Stimulated activated CD8-positive, alpha-beta memory T cell treated with anti-CD3 and anti-CD28 coated beads, Interleukin-15, amount 100 ng/mL, for 48 hours (primary cell): ENCODE data around the gene DPP3.
"Not testable (repeated sequence)": the region's sequence is repeated elsewhere in the genome, so short reads cannot be mapped to it uniquely, and the experiment has no call there.

Source experiments
- DNase-seq, 2 donors: peaks; one replicate each; pipeline ENCODE4 v3.0.0-alpha.2; 2020; ENCODE audit warnings: low read depth in 2 of 2

Gene DPP3

DNA sequence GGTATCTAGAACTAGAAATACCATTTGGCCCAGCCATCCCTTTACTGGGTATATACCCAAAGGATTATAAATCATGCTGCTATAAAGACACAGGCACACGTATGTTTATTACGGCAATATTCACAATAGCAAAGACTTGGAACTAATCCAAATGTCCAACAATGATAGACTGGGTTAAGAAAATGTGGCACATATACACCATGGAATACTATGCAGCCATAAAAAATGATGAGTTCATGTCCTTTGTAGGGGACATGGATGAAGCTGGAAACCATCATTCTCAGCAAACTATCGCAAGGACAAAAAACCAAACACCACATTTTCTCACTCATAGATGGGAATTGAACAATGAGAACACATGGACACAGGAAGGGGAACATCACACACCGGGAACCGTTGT lies 16.1 kb upstream of the DPP3 start:
- not testable (repeated sequence) for DNase-seq

DNA sequence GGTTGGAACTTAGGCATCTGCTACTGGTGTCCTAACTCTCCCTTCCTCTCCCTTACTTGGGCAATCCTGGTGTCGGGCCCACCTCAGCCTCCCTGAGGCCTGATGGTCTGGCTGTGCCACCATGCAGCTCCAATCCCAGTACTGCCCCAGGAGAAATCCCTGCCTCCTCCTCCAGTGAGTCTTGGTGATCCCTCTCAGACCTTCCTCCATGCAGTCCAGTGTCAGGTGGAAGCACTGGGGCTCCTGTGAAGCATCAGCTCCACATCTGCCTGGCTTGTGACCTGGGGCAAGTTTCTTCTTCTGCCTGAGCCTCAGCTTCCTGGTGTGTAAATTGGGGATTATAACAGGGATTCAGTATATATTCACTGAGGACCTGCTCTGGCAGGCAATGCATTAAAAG lies 15.3 kb upstream of the DPP3 start:
- no peak for DNase-seq

- DNase-seq: no peak
Observed at GRCh38 chr11:66465373-66466224, 14.6 kb upstream of the DPP3 start.

DNA sequence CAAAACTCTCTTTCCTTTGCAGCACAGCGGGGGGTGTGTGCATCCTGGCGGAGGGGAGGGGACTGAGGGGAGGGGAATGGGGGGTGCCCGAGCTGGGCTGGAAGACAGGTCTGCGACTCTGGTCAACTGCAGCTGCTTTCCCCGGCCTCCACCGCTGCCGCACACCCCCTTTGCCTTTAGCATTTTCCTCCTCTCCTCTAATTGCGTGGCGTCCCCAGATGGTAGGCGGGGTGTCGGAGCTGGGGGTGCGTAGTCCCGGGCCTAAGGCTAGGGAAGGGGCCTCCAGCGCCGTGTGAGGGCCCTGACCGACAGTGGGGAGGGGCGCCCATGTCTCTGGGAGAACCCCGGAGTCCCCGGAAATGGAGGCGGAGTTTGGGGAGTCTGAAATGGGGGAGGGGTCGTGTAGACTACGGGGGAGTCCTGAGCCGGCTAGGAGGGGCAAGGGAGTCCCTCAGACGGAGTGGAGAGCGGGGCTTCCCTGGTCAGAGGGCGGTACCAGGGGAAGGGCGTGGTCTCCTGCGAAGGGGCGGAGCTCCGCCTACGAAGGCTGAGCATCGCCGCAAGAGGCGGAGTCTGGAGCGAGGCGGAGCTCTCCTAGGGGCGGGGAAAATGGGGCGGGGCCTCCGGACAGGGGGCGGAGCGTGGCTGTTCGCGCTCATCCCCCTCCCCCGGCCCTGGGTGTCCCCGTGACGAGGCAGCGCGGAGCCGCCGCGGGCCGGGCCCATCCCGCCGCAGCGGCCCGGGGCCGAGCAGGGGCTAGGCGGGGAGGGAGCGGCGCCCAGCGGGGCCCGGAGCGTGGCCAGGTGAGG lies 13.8 kb upstream of the DPP3 start, which contains the start of gene PELI3:
Gene PELI3, plus strand, starts transcription at position 681 of the 809 bp plus-strand sequence. CDS start 1,224 bp downstream, outside the sequence.
- peak; percentile 80 to 85 for DNase-seq

GRCh38 chr11:66467034-66467659 lies 13.1 kb upstream of the DPP3 start:
- DNase-seq: no peak

GRCh38 chr11:66467756-66468155 lies 12.5 kb upstream of the DPP3 start:
- DNase-seq: no peak

GRCh38 chr11:66468691-66469090 lies 11.5 kb upstream of the DPP3 start:
- DNase-seq: no peak

- DNase-seq: no peak
Observed at GRCh38 chr11:66469441-66469840, 10.8 kb upstream of the DPP3 start.

DNA sequence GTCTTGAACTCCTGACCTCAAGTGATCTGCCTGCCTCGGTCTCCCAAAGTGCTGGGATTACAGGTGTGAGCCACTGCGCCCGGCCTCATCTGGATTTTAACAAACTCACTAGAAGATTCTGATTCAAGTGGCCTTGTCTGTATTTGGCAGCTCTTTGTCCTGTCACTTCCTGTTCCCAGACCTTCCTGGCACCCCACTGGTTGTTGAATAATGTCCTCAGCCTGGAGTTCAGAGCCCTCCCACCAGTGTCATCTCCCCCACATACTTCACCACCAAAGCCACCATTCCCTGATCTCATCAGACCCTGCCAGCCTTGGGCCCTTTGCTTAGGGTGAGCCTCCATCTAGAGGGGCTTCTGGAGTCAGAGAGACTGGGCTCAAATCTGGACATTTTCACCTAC lies 10.2 kb upstream of the DPP3 start:
- DNase-seq: no peak

- no peak for DNase-seq
Observed at GRCh38 chr11:66471142-66471541, 9.1 kb upstream of the DPP3 start.

DNA sequence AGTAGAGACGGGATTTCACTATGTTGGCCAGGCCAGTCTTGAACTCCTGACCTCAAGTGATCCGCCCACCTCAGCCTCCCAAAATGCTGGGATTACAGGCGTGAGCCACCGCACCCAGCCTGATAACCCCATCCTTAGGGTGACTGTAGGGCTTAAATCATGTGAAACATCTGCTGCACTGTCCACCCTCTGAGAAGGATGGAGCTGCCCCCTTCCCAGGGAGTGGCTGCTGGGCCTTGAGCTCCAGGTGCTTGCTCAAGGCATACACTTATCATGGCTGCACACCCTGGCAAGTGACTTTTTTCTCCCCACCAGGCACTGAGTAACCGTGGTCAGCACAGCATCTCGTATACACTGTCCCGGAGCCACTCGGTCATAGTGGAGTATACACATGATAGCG lies 8.2 kb upstream of the DPP3 start:
- DNase-seq: no peak

DNA sequence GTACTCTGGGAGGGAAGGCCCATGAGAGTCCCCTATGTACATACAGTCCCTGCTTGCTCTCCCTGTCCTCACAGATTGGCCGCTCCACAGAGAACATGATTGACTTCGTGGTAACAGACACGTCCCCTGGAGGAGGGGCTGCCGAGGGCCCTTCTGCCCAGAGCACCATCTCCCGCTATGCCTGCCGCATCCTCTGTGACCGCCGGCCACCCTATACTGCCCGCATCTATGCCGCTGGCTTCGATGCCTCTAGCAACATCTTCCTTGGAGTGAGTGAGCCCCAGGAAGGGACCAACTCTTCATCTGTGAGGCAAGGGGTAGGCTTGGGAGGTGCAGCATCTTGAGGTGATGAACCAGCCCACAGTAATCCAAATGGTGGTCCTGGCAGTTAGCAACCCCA lies 7.1 kb upstream of the DPP3 start:
- no peak for DNase-seq

- no peak for DNase-seq
Observed at GRCh38 chr11:66473608-66474515, 6.4 kb upstream of the DPP3 start.

DNA sequence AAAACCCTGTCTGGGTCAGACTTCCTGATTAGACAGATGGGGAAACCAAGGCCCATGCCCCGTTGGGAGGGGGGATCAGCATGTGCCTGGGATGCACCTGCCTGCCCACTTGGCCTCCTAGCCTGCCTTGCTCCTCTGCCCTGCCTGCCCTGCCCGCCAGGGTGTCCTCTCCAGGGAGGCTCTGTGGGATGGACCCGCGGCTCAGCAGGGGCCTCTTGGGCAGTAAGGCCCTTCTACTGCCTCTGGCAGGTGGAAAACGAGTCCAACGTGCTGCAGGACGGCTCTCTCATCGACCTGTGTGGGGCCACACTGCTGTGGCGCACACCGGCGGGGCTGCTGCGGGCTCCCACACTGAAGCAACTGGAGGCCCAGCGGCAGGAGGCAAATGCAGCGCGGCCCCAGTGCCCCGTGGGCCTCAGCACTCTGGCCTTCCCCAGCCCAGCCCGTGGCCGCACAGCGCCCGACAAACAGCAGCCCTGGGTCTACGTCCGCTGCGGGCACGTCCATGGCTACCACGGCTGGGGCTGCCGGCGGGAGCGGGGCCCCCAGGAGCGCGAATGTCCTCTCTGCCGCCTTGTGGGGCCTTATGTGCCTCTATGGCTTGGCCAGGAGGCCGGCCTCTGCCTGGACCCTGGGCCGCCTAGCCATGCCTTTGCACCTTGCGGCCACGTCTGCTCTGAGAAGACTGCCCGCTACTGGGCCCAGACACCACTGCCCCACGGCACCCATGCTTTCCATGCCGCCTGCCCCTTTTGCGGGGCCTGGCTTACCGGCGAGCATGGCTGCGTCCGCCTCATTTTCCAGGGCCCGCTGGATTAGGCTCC lies 4.7 kb upstream of the DPP3 start:
- DNase-seq: no peak

DNA sequence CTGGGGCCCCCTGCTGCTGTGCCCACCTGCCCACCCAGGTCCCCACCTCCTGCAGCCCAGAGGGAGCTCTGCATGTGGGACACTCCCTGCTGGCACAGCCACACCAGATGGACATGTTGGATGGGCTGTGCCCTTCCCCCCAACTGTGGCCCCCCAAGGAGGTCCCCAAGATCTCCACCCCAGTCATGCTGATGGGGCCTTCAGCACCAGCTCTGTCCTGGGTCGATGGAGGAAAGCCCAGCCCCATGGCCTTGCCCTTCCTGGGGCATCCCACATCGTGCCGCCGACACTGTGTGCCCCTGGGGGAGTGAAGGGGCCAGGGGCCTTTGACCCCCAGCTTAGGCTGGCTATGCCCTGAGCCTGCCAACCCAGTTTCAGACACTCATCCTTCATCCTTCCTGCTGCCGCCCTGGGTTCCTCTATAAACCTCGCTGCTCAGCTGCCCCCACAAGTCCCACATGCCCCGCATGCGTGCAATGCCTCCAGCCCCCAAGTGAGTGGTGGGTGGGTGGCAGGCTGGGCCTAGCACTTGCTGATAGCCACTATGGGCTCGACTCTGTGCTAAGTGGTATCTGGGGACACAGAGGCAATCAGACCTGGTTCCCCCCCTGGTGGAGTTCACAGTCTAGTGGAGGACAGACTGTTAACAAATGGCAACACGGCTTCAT lies 3.9 kb upstream of the DPP3 start:
- DNase-seq: no peak

DNA sequence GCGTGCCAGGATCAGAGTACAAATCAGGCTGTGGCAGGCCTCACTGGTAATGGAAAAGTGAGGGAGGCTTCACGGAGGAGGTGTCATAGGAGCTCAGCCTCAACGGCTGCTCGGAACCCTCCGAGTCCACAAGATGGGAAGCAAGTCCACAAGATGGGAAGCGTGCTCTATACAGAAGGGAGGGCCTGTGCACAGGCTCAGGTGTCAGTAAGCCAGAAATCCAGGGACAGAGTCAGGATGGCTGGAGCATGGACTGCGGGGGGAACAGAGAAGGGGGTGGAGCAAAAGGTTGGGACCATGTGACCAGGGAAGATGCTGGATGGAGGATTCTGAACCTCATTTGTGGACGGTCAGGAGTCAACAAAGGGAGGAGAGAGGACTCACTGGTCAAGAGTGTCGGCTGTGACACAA lies 3.4 kb upstream of the DPP3 start:
- DNase-seq: no peak

DNA sequence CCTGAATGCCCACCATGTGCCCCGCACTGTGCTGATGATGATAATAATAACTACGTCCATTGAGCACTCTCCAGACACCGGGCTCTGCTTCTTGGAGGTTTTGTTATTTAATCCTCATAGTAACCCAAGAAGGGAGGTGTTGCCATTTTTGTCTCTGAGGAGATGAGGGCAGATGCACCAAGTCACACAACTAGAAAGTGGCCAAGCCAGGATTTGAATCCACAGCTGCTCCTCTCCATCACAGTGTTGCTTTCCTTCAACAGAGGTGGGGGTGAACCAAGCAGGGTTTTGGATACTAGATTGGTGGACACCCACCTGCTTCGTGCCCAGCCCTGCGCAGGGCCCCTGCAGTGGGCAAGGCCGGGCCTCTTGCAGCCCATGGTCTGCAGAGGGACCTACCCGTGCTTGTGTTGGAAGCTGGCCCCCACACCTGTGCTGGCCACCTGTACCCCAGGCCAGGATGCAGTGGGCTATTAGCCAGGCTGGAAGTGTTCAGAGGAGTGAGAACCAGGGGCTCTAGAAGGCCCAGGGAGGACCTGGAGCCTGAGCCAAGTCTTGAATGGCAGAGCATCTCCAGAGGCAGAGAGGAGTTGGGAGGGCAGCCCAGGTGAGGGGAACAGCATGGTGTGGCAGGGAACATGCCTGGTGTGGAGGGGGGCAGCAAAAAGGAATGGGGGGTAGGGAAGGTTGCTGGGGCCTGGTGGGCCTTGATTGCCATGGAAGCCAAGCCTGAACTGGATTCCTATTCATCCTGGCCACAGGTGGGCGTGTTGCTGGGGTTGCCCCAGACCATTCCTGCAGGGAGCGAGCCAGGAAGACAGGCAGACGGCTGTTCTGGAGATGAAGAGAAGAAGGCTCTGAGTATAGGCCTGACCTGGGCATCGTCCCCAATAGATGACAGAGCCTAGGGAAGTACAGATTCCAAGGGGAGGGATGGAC lies 2.7 kb upstream of the DPP3 start:
- DNase-seq: no peak

DNA sequence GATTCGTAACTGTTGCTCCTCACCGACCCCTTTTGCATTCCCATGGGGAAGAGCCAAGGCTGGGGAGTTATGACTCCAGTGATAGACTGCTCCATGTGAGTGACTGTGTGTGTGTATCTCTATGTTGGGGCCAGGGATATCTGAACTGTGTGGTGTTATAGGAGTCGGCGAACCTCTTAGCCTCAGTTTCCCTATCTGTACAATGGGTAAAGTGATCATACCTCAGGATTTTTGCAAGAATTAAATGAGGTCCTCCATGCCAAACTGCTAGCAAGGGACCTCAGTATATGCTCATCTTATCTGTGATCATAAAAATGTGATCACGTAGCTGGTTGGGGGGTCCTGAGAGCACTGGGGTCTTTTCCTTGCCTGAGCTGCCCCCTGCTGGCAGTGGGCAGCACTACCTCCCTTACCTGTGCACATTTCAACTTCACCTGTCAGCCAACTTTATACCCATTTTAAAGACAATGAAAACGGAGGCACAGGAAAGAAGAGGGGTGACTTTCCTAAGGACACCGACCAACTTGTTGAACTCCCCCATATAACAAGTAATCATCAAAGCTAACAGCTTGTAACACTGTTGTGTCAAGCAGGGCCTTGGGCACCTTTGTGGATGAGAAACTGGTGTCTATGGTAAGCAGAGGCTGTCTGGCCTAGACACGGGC lies 1.4 kb upstream of the DPP3 start:
- DNase-seq: no peak
